ENCODE measurements around the gene PPIL1. TPM values are rescaled to one million over a fixed set of nuclear protein-coding genes. Genes with fewer than 3 reads are reported as not detected.

The PPIL1 gene
- total RNA-seq, 1 donor from 2014 or later = 36.6 TPM

DNA sequence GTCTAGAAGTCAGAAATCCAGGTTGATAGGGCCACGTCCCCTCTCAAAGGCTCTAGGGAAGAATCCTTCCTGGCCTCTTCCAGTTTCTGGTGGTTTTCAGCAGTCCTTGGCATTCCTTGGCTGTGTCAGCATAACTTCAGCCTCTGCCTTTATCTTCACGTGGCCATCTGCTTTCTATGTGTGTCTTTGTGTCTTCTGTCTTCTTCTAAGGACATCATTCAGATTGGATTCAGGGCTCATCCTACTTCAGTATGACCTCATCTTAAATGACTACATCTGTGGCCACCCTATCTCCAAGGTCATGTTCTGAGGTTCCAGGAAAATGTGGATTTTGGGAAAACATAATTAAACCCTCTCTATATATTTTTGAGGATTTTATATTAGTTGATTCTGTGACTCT, 34.1 kb upstream of the PPIL1 start:
- H3K4me3 Mint-ChIP-seq (ENCODE audit: unreplicated experiment) = no peak overlapping the region
- H3K36me3 ChIP-seq (ENCODE audit: insufficient read depth, low read length) = peaks cover 14% of the 10 kb centered on the region
- H3K79me2 ChIP-seq (ENCODE audit: insufficient read depth, low read length) = no peaks in the 10 kb centered on the region
- H3K4me2 ChIP-seq (ENCODE audit: low read length) = no peak overlapping the region
- H3K27me3 ChIP-seq (ENCODE audit: insufficient read depth, low read length) = no peaks in the 10 kb centered on the region
- no peaks in the 10 kb centered on the region for H3K9me3 ChIP-seq (ENCODE audit: insufficient read depth, low read depth, low read length)
- no peak overlapping the region for H3K27ac Mint-ChIP-seq (ENCODE audit: unreplicated experiment)
- FAIRE-seq (no peak), DNase-seq (ENCODE audit: low read depth) (no peak)
- no peak overlapping the region for H3K4me3 ChIP-seq (ENCODE audit: insufficient read depth, low read depth, low read length)
- H3K4me1 ChIP-seq (ENCODE audit: insufficient read depth, low read length) = peaks cover 20% of the 10 kb centered on the region
- peaks cover 33% of the 10 kb centered on the region for H3K4me1 Mint-ChIP-seq (ENCODE audit: low read depth, unreplicated experiment)
- H4K20me1 ChIP-seq (ENCODE audit: insufficient read depth, low read length) = peaks cover 51% of the 10 kb centered on the region
- H3K9ac ChIP-seq (ENCODE audit: low read length) = no peak overlapping the region
- H3K9me3 Mint-ChIP-seq (ENCODE audit: unreplicated experiment) = no peaks in the 10 kb centered on the region
- H2AFZ ChIP-seq (ENCODE audit: low read depth, low read length) = no peak overlapping the region
- no peak overlapping the region for H3K27ac ChIP-seq (ENCODE audit: low read depth, low read length)
- TF ChIP-seq, protein P1, sequence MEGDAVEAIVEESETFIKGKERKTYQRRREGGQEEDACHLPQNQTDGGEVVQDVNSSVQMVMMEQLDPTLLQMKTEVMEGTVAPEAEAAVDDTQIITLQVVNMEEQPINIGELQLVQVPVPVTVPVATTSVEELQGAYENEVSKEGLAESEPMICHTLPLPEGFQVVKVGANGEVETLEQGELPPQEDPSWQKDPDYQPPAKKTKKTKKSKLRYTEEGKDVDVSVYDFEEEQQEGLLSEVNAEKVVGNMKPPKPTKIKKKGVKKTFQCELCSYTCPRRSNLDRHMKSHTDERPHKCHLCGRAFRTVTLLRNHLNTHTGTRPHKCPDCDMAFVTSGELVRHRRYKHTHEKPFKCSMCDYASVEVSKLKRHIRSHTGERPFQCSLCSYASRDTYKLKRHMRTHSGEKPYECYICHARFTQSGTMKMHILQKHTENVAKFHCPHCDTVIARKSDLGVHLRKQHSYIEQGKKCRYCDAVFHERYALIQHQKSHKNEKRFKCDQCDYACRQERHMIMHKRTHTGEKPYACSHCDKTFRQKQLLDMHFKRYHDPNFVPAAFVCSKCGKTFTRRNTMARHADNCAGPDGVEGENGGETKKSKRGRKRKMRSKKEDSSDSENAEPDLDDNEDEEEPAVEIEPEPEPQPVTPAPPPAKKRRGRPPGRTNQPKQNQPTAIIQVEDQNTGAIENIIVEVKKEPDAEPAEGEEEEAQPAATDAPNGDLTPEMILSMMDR (IDR thresholded peaks at IDR 0.05; ENCODE audit: insufficient read depth, low read depth, low read length) = no peak
- H3K36me3 Mint-ChIP-seq (ENCODE audit: low read depth, unreplicated experiment) = peaks cover 7% of the 10 kb centered on the region
- H3K27me3 Mint-ChIP-seq (ENCODE audit: low read depth, unreplicated experiment) = no peaks in the 10 kb centered on the region

DNA sequence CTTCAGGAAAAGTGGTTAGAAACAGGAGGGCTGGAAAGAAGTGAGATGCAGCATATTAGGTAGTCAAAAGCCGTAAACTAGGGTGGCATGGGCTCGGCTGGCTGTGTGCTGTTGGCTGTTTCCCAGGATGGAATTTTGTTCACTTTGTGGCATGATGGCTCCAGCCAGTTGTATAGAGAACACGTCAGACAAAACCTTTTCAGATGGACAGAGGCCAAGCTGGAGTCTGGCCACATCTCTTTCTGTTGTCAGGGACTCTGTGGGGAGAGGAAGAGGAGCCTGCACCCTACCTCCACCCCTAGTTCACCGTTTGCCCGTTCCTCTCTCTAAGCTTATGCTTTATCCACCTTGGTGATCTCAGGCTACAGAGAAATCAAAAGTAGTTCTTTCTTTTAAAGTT, 33.2 kb upstream of the PPIL1 start:
- Histone ChIP-seq H3K36me3 (ENCODE audit: insufficient read depth, low read length) (peaks cover 18% of the 10 kb centered on the region), H3K4me3 (ENCODE audit: insufficient read depth, low read depth, low read length) (no peak overlapping the region), H3K9me3 (ENCODE audit: insufficient read depth, low read depth, low read length) (no peaks in the 10 kb centered on the region), H2AFZ (ENCODE audit: low read depth, low read length) (no peak overlapping the region), H3K79me2 (ENCODE audit: insufficient read depth, low read length) (no peaks in the 10 kb centered on the region), H3K4me1 (ENCODE audit: insufficient read depth, low read length) (peaks cover 12% of the 10 kb centered on the region), H3K4me2 (ENCODE audit: low read length) (no peak overlapping the region), H3K27me3 (ENCODE audit: insufficient read depth, low read length) (no peaks in the 10 kb centered on the region), H4K20me1 (ENCODE audit: insufficient read depth, low read length) (peaks cover 41% of the 10 kb centered on the region), H3K9ac (ENCODE audit: low read length) (no peak overlapping the region), H3K27ac (ENCODE audit: low read depth, low read length) (no peak overlapping the region)
- FAIRE-seq (no peak), DNase-seq (ENCODE audit: low read depth) (peak; percentile 71)
- Mint-ChIP-seq H3K27ac (ENCODE audit: unreplicated experiment) (peak overlapping the region; percentile 71), H3K4me1 (ENCODE audit: low read depth, unreplicated experiment) (peaks cover 23% of the 10 kb centered on the region), H3K27me3 (ENCODE audit: low read depth, unreplicated experiment) (no peaks in the 10 kb centered on the region), H3K36me3 (ENCODE audit: low read depth, unreplicated experiment) (peaks cover 7% of the 10 kb centered on the region), H3K4me3 (ENCODE audit: unreplicated experiment) (peak overlapping the region; percentile 52), H3K9me3 (ENCODE audit: unreplicated experiment) (no peaks in the 10 kb centered on the region)
- no peak for TF ChIP-seq EZH2 (IDR thresholded peaks at IDR 0.05; ENCODE audit: insufficient read depth, low read length)
- TF ChIP-seq, protein P1 (IDR thresholded peaks at IDR 0.05; ENCODE audit: insufficient read depth, low read depth, low read length) = no peak

DNA sequence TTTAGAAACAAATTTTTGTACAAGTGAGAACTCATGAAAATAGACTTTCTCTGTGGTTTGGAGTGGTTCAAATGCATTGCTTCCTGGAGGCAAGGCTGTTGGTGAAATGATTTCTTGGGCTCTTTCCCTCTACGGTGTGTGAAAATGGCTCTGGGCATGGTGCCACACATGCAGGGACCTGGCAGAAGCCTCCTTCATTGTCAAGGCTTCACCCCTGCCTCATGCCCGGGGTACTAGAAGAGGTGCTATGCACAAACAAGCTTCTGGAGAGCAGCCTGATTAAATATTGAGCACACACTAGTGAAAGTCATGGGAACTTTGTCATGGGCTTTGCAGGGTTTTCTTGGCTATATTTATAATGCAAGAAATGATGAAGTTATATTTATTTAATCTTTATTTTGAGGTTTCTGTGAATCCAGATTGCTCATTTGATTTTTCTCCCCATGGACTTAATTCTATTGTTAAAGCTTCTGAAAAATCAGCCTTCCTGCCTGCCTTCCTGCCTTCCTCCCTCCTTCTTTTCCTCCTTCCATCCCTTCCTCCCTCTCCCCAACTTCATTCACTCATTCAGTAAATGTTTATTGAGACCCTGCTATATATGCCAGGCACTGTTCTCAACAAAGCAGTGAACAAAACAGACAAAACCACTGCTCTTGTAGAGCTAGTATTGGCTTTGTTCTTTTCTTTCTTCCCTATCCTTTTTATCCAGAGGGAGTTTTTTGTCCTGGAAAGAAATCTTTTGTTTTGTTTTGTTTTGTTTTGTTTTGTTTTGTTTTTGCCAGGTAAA, 32.1 kb upstream of the PPIL1 start:
- Histone ChIP-seq H3K9ac (ENCODE audit: low read length) (no peak overlapping the region), H3K36me3 (ENCODE audit: insufficient read depth, low read length) (peaks cover 26% of the 10 kb centered on the region), H3K9me3 (ENCODE audit: insufficient read depth, low read depth, low read length) (no peaks in the 10 kb centered on the region), H3K4me2 (ENCODE audit: low read length) (no peak overlapping the region), H3K27ac (ENCODE audit: low read depth, low read length) (no peak overlapping the region), H3K79me2 (ENCODE audit: insufficient read depth, low read length) (no peaks in the 10 kb centered on the region), H3K27me3 (ENCODE audit: insufficient read depth, low read length) (no peaks in the 10 kb centered on the region), H3K4me1 (ENCODE audit: insufficient read depth, low read length) (peaks cover 4% of the 10 kb centered on the region), H4K20me1 (ENCODE audit: insufficient read depth, low read length) (peaks cover 32% of the 10 kb centered on the region), H2AFZ (ENCODE audit: low read depth, low read length) (no peak overlapping the region), H3K4me3 (ENCODE audit: insufficient read depth, low read depth, low read length) (no peak overlapping the region)
- no peaks in the 10 kb centered on the region for H3K9me3 Mint-ChIP-seq (ENCODE audit: unreplicated experiment)
- TF ChIP-seq EZH2 (IDR thresholded peaks at IDR 0.05; ENCODE audit: insufficient read depth, low read length) = no peak
- TF ChIP-seq, protein P1 (IDR thresholded peaks at IDR 0.05; ENCODE audit: insufficient read depth, low read depth, low read length) = no peak
- H3K4me1 Mint-ChIP-seq (ENCODE audit: low read depth, unreplicated experiment) = peaks cover 13% of the 10 kb centered on the region
- H3K27me3 Mint-ChIP-seq (ENCODE audit: low read depth, unreplicated experiment) = no peaks in the 10 kb centered on the region
- peaks cover 7% of the 10 kb centered on the region for H3K36me3 Mint-ChIP-seq (ENCODE audit: low read depth, unreplicated experiment)
- H3K27ac Mint-ChIP-seq (ENCODE audit: unreplicated experiment) = no peak overlapping the region
- DNase-seq (ENCODE audit: low read depth) (no peak), FAIRE-seq (no peak)
- no peak overlapping the region for H3K4me3 Mint-ChIP-seq (ENCODE audit: unreplicated experiment)
